Activated CD4-positive, alpha-beta T cell treated with anti-CD3 and anti-CD28 coated beads, Interleukin-2, amount 10 ng/mL, durations not matched to agents 24 days and 14 days (primary cell): ENCODE data around the gene BID. TPM values are rescaled to one million over a fixed set of nuclear protein-coding genes. Genes with fewer than 3 reads are reported as not detected.
A peak's percentile ranks its signal among the peaks of the same experiment; 100 is the strongest.
"Not testable (repeated sequence)": the region's sequence is repeated elsewhere in the genome, so short reads cannot be mapped to it uniquely, and the experiment has no call there.

Experiments used
- DNase-seq: peaks from one replicate; pipeline ENCODE4 v3.0.0; 2022
- H3K27ac Mint-ChIP-seq: one replicate; pipeline ENCODE4 v1.8.0; 2022; ENCODE audit warnings: mild to moderate bottlenecking, mixed read lengths
- H3K27me3 Mint-ChIP-seq: one replicate; pipeline ENCODE4 v1.8.0; 2022; ENCODE audit warnings: mixed read lengths
- H3K36me3 Mint-ChIP-seq: one replicate; pipeline ENCODE4 v1.8.0; 2022; ENCODE audit warnings: low read depth, mild to moderate bottlenecking, mixed read lengths
- H3K4me1 Mint-ChIP-seq: one replicate; pipeline ENCODE4 v1.8.0; 2021; ENCODE audit warnings: mixed read lengths
- H3K4me3 Mint-ChIP-seq: one replicate; pipeline ENCODE4 v1.8.0; 2022; ENCODE audit warnings: mild to moderate bottlenecking, moderate library complexity, mixed read lengths
- H3K9me3 Mint-ChIP-seq: one replicate; pipeline ENCODE4 v1.8.0; 2021; ENCODE audit warnings: mixed read lengths
- intact Hi-C: fragments of 100-400 bp; cut with micrococcal nuclease; formaldehyde crosslinking; loops from one replicate; pipeline ENCODE4 v1.15.1; 2023
- total RNA-seq: library from RNA; stranded (reverse); gene quantifications from 2 replicates; pipeline ENCODE4 v1.2.3, GENCODE V29; 2022

The BID gene
- total RNA-seq, 1 donor from 2014 or later = 18.0 TPM

GRCh38 chr22:17712441-17712840, 61.8 kb downstream of the BID start:
- no peaks in the 10 kb centered on the region for H3K4me1 Mint-ChIP-seq
- no peak overlapping the region for H3K4me3 Mint-ChIP-seq
- H3K27ac Mint-ChIP-seq = no peak overlapping the region
- H3K9me3 Mint-ChIP-seq = no peaks in the 10 kb centered on the region
- no peaks in the 10 kb centered on the region for H3K27me3 Mint-ChIP-seq
- DNase-seq = no peak
- peaks cover 7% of the 10 kb centered on the region for H3K36me3 Mint-ChIP-seq
- intact Hi-C loops = no loop called here

GRCh38 chr22:17710023-17710422, 64.2 kb downstream of the BID start:
- no peaks in the 10 kb centered on the region for H3K27me3 Mint-ChIP-seq
- no peaks in the 10 kb centered on the region for H3K9me3 Mint-ChIP-seq
- DNase-seq = no peak
- H3K4me3 Mint-ChIP-seq = no peak overlapping the region
- H3K27ac Mint-ChIP-seq = no peak overlapping the region
- intact Hi-C loops = no loop called here
- peaks cover 16% of the 10 kb centered on the region for H3K4me1 Mint-ChIP-seq
- H3K36me3 Mint-ChIP-seq = peaks cover 11% of the 10 kb centered on the region

DNA sequence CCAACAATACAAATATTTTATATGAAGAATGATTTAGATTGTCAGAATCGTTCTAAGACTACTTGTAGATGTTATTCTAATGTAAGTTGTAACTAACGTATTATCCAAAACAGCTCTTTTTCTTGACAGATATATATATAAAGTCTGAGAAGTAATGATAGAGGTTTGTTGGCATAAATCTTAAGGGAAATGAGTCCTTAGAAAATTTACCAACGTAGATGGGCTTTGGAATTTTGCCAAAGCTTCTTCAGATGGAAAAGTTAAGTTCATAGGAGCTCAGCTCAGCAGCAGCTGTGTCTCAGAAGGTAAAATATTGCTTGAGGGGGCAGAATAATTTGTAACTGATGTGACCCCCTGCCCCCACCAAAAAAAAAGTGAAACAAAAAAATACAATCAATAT, 66.7 kb downstream of the BID start:
- H3K4me3 Mint-ChIP-seq = no peak overlapping the region
- no peaks in the 10 kb centered on the region for H3K27me3 Mint-ChIP-seq
- H3K36me3 Mint-ChIP-seq = peaks cover 17% of the 10 kb centered on the region

GRCh38 chr22:17706947-17707346, 67.3 kb downstream of the BID start:
- H3K36me3 Mint-ChIP-seq = peaks cover 17% of the 10 kb centered on the region
- no peak for DNase-seq
- no peak overlapping the region for H3K4me3 Mint-ChIP-seq
- H3K9me3 Mint-ChIP-seq = no peaks in the 10 kb centered on the region
- peak overlapping the region; percentile 7 for H3K27ac Mint-ChIP-seq
- peaks cover 18% of the 10 kb centered on the region for H3K4me1 Mint-ChIP-seq
- no peaks in the 10 kb centered on the region for H3K27me3 Mint-ChIP-seq
- intact Hi-C loops = loop anchor here (2.0 kb wide), 1 partner anchor 68 kb away; the partner anchor contains the start of gene BCL2L13

More for the DNA sequence above, 66.7 kb downstream of the BID start:
- H3K9me3 Mint-ChIP-seq = no peaks in the 10 kb centered on the region
- intact Hi-C loops = loop anchor here (2.0 kb wide), 1 partner anchor 69 kb away; the partner anchor contains the start of gene BCL2L13
- no peak overlapping the region for H3K27ac Mint-ChIP-seq
- H3K4me1 Mint-ChIP-seq = peaks cover 18% of the 10 kb centered on the region
- DNase-seq = no peak

- Mint-ChIP-seq H3K9me3 (no peaks in the 10 kb centered on the region), H3K27ac (peak overlapping the region; percentile 77), H3K27me3 (no peaks in the 10 kb centered on the region), H3K36me3 (peaks cover 15% of the 10 kb centered on the region), H3K4me1 (peaks cover 18% of the 10 kb centered on the region), H3K4me3 (peak overlapping the region; percentile 62)
- intact Hi-C loops = loop anchor here (2.0 kb wide), 1 partner anchor 67 kb away; the partner anchor contains the start of gene BCL2L13
- DNase-seq = peak; percentile 78
Observed at GRCh38 chr22:17705951-17706900, 68.0 kb downstream of the BID start.

- H3K4me1 Mint-ChIP-seq = peaks cover 18% of the 10 kb centered on the region
- H3K27ac Mint-ChIP-seq = peak overlapping the region; percentile 41
- no peaks in the 10 kb centered on the region for H3K9me3 Mint-ChIP-seq
- H3K4me3 Mint-ChIP-seq = no peak overlapping the region
- intact Hi-C loops = no loop called here
- DNase-seq = no peak
- no peaks in the 10 kb centered on the region for H3K27me3 Mint-ChIP-seq
- peaks cover 15% of the 10 kb centered on the region for H3K36me3 Mint-ChIP-seq
Observed at GRCh38 chr22:17705546-17705945, 68.7 kb downstream of the BID start.

GRCh38 chr22:17703811-17704210, 70.5 kb downstream of the BID start:
- Mint-ChIP-seq H3K9me3 (no peaks in the 10 kb centered on the region), H3K36me3 (peaks cover 15% of the 10 kb centered on the region), H3K27ac (no peak overlapping the region), H3K4me3 (no peak overlapping the region), H3K27me3 (no peaks in the 10 kb centered on the region), H3K4me1 (peaks cover 20% of the 10 kb centered on the region)
- intact Hi-C loops = no loop called here
- DNase-seq = no peak

DNA sequence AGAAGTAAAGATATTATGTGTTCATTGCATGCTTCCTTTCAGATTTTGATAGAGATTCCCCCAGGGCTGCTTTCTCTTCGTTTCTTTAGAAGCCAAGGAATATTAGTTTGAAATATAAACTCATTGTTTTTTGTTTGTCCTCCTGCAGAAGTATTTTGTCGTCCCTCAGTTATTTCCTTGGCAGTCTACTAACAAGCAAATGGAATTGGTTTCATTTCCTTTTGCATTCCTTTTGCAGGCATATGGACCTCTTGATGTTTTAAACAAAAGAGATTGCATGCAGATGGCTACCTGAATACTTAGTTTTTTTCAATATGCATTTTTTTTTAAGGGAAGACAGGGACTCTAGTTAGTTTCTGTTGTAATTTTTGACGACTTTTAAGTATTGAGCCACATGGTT, 73.5 kb downstream of the BID start:
- Mint-ChIP-seq H3K36me3 (peaks cover 11% of the 10 kb centered on the region), H3K27me3 (no peaks in the 10 kb centered on the region), H3K27ac (no peak overlapping the region), H3K9me3 (no peaks in the 10 kb centered on the region), H3K4me1 (peaks cover 9% of the 10 kb centered on the region), H3K4me3 (no peak overlapping the region)
- no peak for DNase-seq
- intact Hi-C loops = no loop called here

- peaks cover 6% of the 10 kb centered on the region for H3K4me1 Mint-ChIP-seq
- H3K36me3 Mint-ChIP-seq = peaks cover 16% of the 10 kb centered on the region
- intact Hi-C loops = no loop called here
- no peak overlapping the region for H3K4me3 Mint-ChIP-seq
- no peak for DNase-seq
- no peak overlapping the region for H3K27ac Mint-ChIP-seq
- no peaks in the 10 kb centered on the region for H3K27me3 Mint-ChIP-seq
- H3K9me3 Mint-ChIP-seq = no peaks in the 10 kb centered on the region
Observed at GRCh38 chr22:17699696-17700340, 74.5 kb downstream of the BID start.

DNA sequence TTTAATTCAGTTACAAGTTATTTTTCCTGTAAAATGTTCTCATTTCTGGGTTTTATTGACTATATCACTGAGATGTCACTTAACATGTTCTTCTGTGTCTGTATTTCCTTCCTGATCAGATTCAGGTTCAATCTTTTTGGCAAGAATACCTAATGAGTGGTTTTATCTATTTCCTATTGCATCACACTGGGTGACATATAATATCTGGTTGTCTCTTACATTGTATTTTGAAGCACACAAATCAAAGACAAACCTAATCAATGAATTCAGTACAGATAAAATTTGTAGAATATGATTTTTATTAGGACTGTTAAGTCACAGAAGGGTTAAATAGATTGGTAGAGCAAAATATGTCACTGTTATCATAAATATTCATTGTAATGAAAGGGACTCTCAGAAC, 75.3 kb downstream of the BID start:
- intact Hi-C loops = no loop called here
- Mint-ChIP-seq H3K36me3 (peaks cover 17% of the 10 kb centered on the region), H3K27ac (no peak overlapping the region), H3K4me1 (peaks cover 8% of the 10 kb centered on the region), H3K4me3 (no peak overlapping the region), H3K9me3 (no peaks in the 10 kb centered on the region), H3K27me3 (no peaks in the 10 kb centered on the region)
- DNase-seq = no peak

GRCh38 chr22:17698276-17698675, 76.0 kb downstream of the BID start:
- H3K27me3 Mint-ChIP-seq, intact Hi-C loops, H3K4me3 Mint-ChIP-seq, H3K4me1 Mint-ChIP-seq, H3K27ac Mint-ChIP-seq, DNase-seq, H3K9me3 Mint-ChIP-seq: not testable (repeated sequence)
- H3K36me3 Mint-ChIP-seq = peaks cover 13% of the 10 kb centered on the region

DNA sequence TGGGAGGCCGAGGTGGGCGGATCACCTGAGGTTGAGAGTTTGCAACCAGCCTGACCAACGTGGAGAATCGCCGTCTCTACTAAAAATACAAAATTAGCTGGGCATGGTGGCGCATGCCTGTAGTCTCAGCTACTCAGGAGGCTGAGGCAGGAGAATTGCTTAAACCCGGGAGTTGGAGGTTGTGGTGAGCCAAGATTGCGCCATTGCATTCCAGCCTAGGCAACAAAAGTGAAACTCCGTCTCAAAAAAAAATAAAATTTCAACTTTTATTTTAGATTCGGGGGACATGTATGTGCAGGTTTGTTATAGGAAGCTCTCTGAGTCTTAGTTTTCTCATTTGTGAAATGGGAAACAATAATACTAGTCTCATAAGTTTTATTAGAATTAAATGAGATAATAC, 77.1 kb downstream of the BID start:
- peaks cover 14% of the 10 kb centered on the region for H3K36me3 Mint-ChIP-seq
- H3K4me3 Mint-ChIP-seq, H3K27ac Mint-ChIP-seq, H3K27me3 Mint-ChIP-seq, H3K4me1 Mint-ChIP-seq, DNase-seq, intact Hi-C loops, H3K9me3 Mint-ChIP-seq: not testable (repeated sequence)

- Mint-ChIP-seq H3K9me3 (no peaks in the 10 kb centered on the region), H3K4me3 (no peak overlapping the region), H3K27me3 (no peaks in the 10 kb centered on the region), H3K27ac (no peak overlapping the region), H3K4me1 (peaks cover 7% of the 10 kb centered on the region), H3K36me3 (peaks cover 15% of the 10 kb centered on the region)
- DNase-seq = no peak
- intact Hi-C loops = no loop called here
Observed at GRCh38 chr22:17695986-17696385, 78.3 kb downstream of the BID start.

DNA sequence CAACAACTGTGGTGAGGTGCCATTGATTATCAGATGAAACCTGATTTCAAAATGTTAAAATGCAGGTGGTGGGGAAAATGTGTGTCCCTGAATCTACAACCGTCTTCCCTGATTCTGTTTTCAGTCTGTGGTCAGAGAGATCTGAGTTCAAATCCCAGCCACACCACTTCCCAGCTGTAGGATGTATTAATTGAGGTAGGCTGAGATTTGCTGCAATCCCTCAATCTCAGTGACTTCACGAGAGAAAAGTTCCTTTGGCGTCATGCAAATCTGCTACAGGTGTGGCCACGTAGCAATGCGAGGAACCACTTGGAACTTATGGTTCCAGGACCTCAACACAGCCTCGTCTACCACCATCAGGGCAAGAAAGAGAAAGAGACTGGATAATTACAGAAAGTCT, 79.5 kb downstream of the BID start:
- no peaks in the 10 kb centered on the region for H3K9me3 Mint-ChIP-seq
- H3K27ac Mint-ChIP-seq = peak overlapping the region; percentile 56
- peaks cover 7% of the 10 kb centered on the region for H3K4me1 Mint-ChIP-seq
- DNase-seq = no peak
- H3K4me3 Mint-ChIP-seq = no peak overlapping the region
- peaks cover 15% of the 10 kb centered on the region for H3K36me3 Mint-ChIP-seq
- intact Hi-C loops = no loop called here
- no peaks in the 10 kb centered on the region for H3K27me3 Mint-ChIP-seq
